ENCODE data around the gene MAGI2.

DNA sequence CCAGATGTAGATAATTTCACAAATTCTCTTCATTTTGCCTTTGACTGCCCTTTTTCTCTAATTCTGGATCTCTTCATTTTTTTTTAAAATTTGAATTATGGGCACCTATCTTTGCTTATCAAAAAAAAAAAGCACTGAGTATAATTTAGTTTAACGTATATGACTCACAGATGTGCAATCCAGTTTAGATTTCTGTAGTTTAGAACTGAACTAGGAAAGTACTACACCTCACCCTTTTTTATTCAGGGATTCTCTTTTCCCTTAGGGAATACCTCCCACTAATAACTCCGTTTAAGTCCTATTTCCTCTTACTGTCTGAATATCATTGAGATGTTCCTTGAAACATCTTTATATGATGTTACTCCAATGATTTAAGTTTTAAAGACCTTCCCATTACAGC lies 665.0 kb downstream of the MAGI2 start:
- no peak for TF ChIP-seq POLR2AphosphoS5 (IDR thresholded peaks at IDR 0.05; ENCODE audit: low read depth, low read length)
- no peak for TF ChIP-seq POLR2A (IDR thresholded peaks at IDR 0.05; ENCODE audit: low read depth, low read length)

Measured in GM12891 (cell line).